ENCODE data around the gene PRDX1.
"Not testable (repeated sequence)": the region's sequence is repeated elsewhere in the genome, so short reads cannot be mapped to it uniquely, and the experiment has no call there.

The PRDX1 gene

GRCh38 chr1:45473302-45473701 lies 48.4 kb downstream of the PRDX1 start:
- TF ChIP-seq TOX (CRISPR knock-in tag; IDR thresholded peaks at IDR 0.05; ENCODE audit: borderline replicate concordance) (no peak), ZNF8 (CRISPR knock-in tag; IDR thresholded peaks at IDR 0.05) (no peak), SNAI2 (CRISPR knock-in tag; IDR thresholded peaks at IDR 0.05) (no peak), GLIS3 (CRISPR knock-in tag; IDR thresholded peaks at IDR 0.05) (no peak), ARNTL (CRISPR knock-in tag; IDR thresholded peaks at IDR 0.05; ENCODE audit: borderline replicate concordance, low read depth) (no peak), ZNF565 (CRISPR knock-in tag; conservative IDR thresholded peaks at IDR 0.05; ENCODE audit: low read depth) (no peak)
- TF ChIP-seq, protein P1, sequence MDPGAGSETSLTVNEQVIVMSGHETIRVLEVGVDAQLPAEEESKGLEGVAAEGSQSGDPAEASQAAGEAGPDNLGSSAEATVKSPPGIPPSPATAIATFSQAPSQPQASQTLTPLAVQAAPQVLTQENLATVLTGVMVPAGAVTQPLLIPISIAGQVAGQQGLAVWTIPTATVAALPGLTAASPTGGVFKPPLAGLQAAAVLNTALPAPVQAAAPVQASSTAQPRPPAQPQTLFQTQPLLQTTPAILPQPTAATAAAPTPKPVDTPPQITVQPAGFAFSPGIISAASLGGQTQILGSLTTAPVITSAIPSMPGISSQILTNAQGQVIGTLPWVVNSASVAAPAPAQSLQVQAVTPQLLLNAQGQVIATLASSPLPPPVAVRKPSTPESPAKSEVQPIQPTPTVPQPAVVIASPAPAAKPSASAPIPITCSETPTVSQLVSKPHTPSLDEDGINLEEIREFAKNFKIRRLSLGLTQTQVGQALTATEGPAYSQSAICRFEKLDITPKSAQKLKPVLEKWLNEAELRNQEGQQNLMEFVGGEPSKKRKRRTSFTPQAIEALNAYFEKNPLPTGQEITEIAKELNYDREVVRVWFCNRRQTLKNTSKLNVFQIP (CRISPR knock-in tag; IDR thresholded peaks at IDR 0.05; ENCODE audit: borderline replicate concordance, low read depth): no peak
- no peak for ATAC-seq

GRCh38 chr1:45470306-45470798 lies 51.3 kb downstream of the PRDX1 start:
- no peak for ATAC-seq
- no peak for TF ChIP-seq ZC3H10 (CRISPR knock-in tag; IDR thresholded peaks at IDR 0.05)
- TF ChIP-seq, protein P1 (CRISPR knock-in tag; IDR thresholded peaks at IDR 0.05; ENCODE audit: borderline replicate concordance, low read depth): no peak
- TF ChIP-seq ZFP3 (CRISPR knock-in tag; IDR thresholded peaks at IDR 0.05): no peak
- TF ChIP-seq, protein P2, sequence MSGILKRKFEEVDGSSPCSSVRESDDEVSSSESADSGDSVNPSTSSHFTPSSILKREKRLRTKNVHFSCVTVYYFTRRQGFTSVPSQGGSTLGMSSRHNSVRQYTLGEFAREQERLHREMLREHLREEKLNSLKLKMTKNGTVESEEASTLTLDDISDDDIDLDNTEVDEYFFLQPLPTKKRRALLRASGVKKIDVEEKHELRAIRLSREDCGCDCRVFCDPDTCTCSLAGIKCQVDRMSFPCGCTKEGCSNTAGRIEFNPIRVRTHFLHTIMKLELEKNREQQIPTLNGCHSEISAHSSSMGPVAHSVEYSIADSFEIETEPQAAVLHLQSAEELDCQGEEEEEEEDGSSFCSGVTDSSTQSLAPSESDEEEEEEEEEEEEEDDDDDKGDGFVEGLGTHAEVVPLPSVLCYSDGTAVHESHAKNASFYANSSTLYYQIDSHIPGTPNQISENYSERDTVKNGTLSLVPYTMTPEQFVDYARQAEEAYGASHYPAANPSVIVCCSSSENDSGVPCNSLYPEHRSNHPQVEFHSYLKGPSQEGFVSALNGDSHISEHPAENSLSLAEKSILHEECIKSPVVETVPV (CRISPR knock-in tag; IDR thresholded peaks at IDR 0.05): no peak
- no peak for TF ChIP-seq ZFP30 (CRISPR knock-in tag; IDR thresholded peaks at IDR 0.05)
- no peak for TF ChIP-seq OSR1 (CRISPR knock-in tag; IDR thresholded peaks at IDR 0.05)
- TF ChIP-seq CSDC2 (CRISPR knock-in tag; IDR thresholded peaks at IDR 0.05): no peak
- no peak for TF ChIP-seq ESRRG (CRISPR knock-in tag; IDR thresholded peaks at IDR 0.05)
- TF ChIP-seq, protein P3, sequence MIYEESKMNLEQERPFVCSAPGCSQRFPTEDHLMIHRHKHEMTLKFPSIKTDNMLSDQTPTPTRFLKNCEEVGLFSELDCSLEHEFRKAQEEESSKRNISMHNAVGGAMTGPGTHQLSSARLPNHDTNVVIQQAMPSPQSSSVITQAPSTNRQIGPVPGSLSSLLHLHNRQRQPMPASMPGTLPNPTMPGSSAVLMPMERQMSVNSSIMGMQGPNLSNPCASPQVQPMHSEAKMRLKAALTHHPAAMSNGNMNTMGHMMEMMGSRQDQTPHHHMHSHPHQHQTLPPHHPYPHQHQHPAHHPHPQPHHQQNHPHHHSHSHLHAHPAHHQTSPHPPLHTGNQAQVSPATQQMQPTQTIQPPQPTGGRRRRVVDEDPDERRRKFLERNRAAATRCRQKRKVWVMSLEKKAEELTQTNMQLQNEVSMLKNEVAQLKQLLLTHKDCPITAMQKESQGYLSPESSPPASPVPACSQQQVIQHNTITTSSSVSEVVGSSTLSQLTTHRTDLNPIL (CRISPR knock-in tag; IDR thresholded peaks at IDR 0.05; ENCODE audit: low read depth): no peak
- TF ChIP-seq TCF4 (CRISPR knock-in tag; IDR thresholded peaks at IDR 0.05; ENCODE audit: borderline replicate concordance): no peak
- TF ChIP-seq ISL1 (CRISPR knock-in tag; IDR thresholded peaks at IDR 0.05): no peak
- no peak for TF ChIP-seq ZNF70 (CRISPR knock-in tag; IDR thresholded peaks at IDR 0.05)
- no peak for TF ChIP-seq ARNTL (CRISPR knock-in tag; IDR thresholded peaks at IDR 0.05; ENCODE audit: borderline replicate concordance, low read depth)
- TF ChIP-seq ZNF8 (CRISPR knock-in tag; IDR thresholded peaks at IDR 0.05): no peak
- no peak for TF ChIP-seq GLIS3 (CRISPR knock-in tag; IDR thresholded peaks at IDR 0.05)
- no peak for TF ChIP-seq SNAI2 (CRISPR knock-in tag; IDR thresholded peaks at IDR 0.05)
- no peak for TF ChIP-seq RARB (CRISPR knock-in tag; IDR thresholded peaks at IDR 0.05)

DNA sequence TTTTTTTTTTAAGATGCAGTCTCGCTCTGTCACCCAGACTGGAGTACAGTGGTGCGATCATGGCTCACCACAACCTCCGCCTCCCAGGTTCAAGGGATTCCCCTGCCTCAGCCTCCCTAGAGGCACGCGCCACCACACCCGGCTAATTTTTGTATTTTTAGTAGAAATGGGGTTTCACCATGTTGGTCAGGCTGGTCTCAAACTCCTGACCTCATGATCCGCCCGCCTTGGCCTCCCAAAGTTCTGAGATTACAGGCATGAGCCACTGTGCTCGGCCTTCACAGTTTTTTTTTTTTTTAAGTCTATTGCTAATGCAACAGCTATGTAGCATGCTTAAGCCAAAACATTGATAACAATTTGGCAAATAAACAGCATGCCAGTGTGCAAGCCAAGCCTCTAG lies 54.3 kb downstream of the PRDX1 start:
- not testable (repeated sequence) for ATAC-seq

DNA sequence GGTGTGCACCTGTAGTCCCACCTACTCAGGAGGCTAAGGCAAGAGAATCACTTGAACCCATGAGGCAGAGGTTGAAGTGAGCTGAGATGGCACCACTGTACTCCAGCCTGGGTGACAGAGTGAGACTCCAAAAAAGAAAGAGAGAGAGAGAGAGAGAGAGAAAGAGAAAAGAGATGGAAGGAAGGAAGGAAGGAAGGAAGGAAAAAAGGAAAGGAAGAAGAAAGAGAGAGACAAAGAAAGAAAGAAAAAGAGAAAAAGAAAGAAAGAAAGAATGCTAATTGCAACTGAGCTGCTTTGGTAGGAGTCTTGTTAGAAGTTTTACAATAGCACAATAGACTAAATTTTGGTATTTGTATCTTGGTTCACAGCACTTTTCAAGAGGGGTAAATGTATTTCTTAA lies 56.4 kb downstream of the PRDX1 start:
- ATAC-seq: no peak
- TF ChIP-seq ESRRG (CRISPR knock-in tag; IDR thresholded peaks at IDR 0.05) (no peak), OSR1 (CRISPR knock-in tag; IDR thresholded peaks at IDR 0.05) (no peak), GLIS3 (CRISPR knock-in tag; IDR thresholded peaks at IDR 0.05) (no peak), TCF4 (CRISPR knock-in tag; IDR thresholded peaks at IDR 0.05; ENCODE audit: borderline replicate concordance) (no peak), ISL1 (CRISPR knock-in tag; IDR thresholded peaks at IDR 0.05) (no peak), ZFP3 (CRISPR knock-in tag; IDR thresholded peaks at IDR 0.05) (no peak), CSDC2 (CRISPR knock-in tag; IDR thresholded peaks at IDR 0.05) (no peak), ZFP30 (CRISPR knock-in tag; IDR thresholded peaks at IDR 0.05) (no peak), ZC3H10 (CRISPR knock-in tag; IDR thresholded peaks at IDR 0.05) (no peak), TOX (CRISPR knock-in tag; IDR thresholded peaks at IDR 0.05; ENCODE audit: borderline replicate concordance) (no peak), RARB (CRISPR knock-in tag; IDR thresholded peaks at IDR 0.05) (no peak), ZNF565 (CRISPR knock-in tag; conservative IDR thresholded peaks at IDR 0.05; ENCODE audit: low read depth) (no peak)
- TF ChIP-seq, protein P4, sequence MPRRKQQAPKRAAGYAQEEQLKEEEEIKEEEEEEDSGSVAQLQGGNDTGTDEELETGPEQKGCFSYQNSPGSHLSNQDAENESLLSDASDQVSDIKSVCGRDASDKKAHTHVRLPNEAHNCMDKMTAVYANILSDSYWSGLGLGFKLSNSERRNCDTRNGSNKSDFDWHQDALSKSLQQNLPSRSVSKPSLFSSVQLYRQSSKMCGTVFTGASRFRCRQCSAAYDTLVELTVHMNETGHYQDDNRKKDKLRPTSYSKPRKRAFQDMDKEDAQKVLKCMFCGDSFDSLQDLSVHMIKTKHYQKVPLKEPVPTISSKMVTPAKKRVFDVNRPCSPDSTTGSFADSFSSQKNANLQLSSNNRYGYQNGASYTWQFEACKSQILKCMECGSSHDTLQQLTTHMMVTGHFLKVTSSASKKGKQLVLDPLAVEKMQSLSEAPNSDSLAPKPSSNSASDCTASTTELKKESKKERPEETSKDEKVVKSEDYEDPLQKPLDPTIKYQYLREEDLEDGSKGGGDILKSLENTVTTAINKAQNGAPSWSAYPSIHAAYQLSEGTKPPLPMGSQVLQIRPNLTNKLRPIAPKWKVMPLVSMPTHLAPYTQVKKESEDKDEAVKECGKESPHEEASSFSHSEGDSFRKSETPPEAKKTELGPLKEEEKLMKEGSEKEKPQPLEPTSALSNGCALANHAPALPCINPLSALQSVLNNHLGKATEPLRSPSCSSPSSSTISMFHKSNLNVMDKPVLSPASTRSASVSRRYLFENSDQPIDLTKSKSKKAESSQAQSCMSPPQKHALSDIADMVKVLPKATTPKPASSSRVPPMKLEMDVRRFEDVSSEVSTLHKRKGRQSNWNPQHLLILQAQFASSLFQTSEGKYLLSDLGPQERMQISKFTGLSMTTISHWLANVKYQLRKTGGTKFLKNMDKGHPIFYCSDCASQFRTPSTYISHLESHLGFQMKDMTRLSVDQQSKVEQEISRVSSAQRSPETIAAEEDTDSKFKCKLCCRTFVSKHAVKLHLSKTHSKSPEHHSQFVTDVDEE (CRISPR knock-in tag; IDR thresholded peaks at IDR 0.05): no peak
- TF ChIP-seq, protein P3 (CRISPR knock-in tag; IDR thresholded peaks at IDR 0.05; ENCODE audit: low read depth): no peak
- TF ChIP-seq, protein P2 (CRISPR knock-in tag; IDR thresholded peaks at IDR 0.05): no peak
